Activated CD4-positive, alpha-beta T cell treated with anti-CD3 and anti-CD28 coated beads for 48 hours (primary cell): Measurements from ENCODE around the gene ZNF438.

Source experiments
- DNase-seq: peaks from one replicate; pipeline ENCODE4 v3.0.0-alpha.2; 2020

Gene ZNF438

DNA sequence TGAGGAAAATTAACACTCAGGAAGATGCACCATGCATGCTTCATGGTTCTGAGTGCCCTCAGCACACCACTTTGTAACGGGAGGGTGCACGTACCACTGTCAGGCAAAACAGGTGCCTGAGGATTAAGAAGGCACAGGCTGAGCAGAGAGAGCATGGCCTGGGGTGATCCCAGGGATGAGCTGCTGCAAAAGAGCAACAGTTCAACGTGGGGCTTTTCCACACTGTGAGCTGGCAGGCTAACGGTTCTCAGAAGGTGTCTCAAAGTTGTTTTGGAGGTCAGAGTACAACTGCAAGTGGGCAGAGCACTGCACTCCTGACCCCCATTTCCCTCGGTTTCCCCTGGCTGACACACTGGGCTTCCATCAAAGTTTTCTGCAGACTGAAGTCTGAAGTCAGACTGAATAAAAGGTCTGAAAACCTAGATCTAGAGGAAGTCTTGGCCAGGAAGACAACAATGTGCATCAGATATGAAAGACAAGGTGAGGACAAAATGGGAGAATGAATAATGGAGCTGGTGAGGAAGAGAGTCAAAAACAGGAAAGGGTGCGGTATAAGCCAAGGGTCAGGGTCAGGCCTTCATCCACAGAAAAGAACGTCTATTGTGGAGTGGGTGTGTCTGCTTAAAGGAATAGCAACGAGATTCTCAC, 20.5 kb downstream of the ZNF438 start:
- DNase-seq: no peak

DNA sequence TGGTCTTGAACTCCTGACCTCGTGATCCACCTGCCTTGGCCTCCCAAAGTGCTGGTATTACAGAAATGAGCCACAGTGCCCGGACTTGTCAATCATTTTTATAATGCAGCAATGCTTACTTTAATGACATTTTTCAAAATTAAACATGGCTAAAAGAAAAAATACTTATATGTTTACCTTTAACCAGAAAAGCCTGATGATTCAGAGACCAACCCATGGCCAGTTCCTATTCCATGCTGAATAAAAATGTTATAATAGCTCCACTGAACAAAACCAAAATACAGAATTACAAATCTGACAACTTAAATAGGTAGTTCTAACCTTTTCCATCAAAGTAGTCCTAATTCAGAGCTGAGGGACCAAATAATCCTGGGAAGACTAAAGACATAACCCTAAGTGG, 21.6 kb downstream of the ZNF438 start:
- no peak for DNase-seq

DNA sequence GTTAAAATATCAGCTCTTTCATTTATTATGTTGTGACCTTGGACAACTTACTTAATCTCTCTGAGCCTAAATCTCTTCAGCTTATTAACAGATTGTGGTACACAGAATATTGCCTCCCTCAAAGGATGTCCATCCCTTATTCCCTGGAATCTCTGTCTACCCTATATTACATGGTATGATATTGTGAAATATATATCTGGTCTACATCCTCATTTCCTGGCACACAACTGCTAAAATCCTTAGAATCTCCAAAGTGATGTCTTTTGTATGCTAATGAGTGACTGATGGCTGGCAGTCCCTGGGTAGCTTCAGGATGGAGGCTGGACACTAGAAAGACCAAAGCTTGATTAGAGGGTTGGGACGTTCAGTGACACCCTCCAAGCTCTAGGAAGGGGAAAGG, 25.8 kb downstream of the ZNF438 start:
- DNase-seq: no peak

DNA sequence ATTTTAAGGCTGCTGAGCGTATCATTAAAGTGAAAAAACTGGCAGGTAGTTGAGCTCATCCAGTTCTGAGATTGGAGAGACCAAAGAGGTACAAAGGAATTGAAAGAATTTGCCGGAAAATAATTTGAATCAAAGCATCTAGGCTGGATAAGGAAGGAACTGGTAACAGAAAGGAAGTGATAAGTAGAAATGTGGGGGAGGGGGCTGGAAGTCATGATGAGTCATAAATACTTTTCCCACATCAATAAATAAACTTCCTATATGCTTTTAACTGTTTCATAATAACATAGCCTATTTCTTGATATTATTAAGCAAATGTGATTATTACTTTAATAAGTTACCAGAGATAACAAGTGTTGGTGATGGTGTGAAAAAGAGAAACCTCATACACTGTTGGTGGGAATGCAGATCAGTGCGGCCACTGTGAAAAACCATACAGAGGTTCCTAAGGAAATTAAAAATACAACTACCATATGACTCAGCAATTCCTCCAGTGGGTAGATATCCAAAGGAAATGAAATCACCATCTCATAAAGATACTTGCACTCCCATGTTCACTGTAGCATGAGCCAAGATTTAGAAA, 27.0 kb downstream of the ZNF438 start:
- DNase-seq: no peak

DNA sequence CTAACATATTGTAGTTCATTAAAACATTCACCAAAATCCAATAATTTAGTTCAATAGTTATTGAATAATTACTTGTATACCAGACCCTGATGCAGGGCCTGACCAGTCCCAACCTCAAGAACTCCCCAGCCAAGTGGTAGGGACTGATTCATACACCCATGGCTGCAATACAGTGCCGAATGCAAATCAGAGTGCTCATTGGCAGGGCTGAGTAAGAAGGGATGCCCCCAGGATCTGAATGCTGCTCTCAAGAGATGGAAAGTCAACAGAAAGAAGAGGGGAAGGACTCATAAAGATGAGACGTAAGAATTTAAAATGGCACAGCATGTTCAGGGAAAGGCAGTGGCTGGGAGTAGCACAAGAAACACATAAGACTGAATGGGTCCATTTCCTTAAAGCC, 29.9 kb downstream of the ZNF438 start:
- no peak for DNase-seq

DNA sequence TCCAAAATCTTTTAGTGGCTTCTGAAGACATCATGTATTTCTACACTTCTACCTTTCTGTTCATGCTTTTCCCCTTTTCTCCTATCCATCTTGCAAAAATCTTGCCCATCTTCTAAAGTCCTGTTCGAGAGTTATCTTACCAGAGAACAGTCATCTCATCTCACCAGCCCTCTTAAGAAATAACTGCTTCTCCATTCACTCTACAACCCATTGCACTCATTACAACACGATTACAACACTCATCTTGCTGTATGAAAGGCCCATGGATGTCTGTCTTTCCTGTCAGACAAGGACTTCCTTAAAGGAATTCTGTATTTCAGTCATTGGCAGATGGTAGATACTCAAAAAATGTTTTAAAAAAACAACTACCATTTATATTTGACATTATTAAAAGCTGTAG, 30.8 kb downstream of the ZNF438 start:
- DNase-seq: no peak

DNA sequence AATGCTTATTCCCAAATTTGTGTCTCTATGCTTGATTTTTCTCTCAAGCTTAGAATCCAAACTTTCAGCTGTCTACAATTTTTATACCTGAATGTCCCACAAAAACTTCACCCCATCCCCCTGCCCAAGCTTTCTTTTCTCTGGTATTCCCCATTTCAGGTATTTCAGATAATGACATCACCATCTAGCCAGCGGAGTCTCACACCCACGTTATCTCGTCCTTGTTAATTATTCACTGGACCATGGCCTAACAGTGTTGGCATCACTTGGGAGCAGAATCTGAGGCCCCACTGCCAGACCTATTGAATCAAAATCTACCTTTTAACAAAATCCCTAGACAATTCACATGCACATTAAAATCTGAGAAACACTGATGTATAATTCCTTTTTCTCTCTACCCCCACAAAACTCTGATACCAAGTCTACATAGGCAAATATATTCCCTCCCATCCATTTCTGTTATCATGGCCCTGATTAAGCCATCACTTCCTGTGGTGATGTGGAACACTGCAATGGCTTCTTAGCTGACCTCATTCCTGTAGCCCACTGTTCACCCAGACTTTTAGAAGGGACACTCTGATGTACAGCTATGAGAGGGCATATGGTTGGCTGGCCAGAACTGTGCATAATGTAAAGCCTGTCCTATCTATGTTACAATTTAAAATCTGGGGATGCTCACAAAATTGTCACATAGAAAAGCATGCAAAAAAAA, 31.4 kb downstream of the ZNF438 start:
- DNase-seq: no peak

DNA sequence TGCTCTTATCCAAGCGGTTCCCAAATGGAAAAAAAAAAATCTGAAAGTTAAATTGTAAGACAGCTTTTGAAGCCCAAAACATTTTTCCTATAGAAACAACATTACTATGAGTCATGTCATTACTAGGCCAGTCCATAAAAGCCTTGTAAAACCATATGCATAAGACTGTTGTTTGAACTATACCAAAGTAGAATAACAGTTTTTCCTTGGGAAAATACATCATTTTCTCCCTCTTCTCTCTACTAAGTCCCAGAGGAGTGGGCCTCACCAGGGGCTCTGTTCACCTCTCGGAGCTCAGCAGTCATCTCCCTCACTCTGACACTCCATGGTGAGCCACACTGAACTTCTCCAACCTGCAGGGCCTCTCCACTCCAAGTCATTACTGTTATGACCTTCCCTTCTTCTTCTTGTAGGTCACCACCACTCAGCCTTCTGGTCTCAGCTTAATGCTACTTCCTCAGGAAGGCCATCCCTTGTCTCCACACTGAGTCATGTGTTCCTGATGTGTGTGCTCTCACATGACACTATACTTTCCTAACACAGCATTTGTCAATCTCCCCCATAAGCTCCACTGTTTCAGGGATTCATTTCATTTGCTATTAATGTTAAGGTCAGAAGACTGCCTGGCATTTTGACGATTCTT, 32.5 kb downstream of the ZNF438 start:
- peak; percentile 18 for DNase-seq

DNA sequence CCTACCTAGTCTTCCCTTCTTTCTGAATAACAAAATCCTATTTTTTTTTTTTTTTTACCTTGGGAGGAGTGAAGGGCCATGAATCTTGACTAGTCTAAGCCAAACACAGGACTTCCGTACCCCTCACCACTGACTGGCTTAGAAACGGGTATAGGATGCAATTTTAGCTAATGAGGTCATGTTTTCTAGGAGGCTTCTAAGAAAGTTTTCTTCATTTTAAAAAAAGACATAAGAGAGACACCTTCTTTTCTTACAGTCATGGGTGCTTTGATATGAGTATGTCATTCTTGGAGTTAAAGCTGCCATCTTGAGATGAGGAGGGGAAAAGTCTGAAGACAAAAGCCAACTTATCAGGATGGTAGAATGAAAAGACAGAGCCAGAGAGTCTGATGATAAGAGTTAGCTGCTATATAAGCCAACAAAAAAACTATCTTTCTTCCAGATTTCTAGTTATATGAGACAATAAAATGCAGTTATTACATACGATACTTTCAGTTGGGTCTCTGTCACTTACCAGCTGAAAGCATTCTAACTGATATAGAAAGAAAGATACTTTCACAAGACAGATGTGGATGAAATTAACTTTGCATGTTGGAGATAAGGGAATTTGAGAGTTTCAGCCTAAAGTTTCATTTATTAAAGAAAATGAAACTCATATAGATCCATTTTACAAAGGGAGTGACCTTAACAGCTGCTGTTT, 34.0 kb downstream of the ZNF438 start:
- DNase-seq: no peak

DNA sequence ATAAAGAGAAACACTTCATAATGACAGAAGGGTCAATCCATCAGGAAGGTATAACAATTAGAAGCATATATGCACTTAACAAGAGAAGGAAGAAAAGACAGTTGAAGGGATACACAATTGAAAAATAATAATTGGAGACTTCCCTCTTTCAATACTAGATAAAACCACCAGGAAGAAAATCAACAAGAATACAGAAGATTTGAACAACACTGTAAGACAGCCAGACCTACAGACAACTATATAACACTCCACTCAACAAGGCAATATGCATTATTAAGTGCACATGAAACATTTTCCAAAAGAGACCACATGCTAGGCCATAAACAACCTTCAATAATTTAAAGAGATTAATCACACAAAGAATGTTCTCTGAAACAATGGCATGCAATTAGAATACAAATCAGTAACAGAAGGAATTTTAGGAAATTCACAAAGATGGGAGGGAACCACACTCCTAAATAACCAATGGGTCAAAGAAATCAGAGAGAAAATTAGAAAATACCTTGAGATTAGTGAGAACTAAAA, 35.1 kb downstream of the ZNF438 start:
- no peak for DNase-seq

DNA sequence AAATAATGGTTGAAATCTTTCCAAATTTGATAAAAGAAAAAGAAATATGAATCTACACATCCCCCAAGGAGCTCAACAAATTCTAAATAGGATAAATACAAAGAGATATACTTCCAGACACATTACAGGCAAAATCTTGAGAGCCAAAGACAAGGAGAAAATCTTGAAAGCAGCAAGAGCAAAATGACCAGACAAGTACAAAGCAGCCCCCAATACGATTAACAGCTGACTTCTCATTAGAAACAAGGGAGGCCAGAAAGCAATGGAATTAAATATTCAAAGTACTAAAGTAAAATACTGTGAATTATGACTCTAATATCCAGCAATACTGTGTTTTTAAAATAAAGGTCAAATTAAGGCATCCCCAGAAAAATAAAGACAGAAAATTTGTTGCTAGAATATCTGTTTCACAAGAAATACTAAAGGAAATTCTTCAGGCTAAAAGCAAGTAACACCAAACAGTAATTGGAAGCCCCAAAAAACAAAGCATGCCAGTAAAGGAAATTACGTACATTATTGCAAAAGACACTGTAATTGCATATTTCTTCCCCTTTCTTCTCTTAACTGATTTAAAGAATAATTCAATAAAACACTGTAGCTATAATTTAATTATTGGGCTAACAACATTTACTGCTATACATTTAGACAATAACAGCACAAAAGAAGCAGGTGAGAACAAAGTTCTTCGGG, 36.4 kb downstream of the ZNF438 start:
- no peak for DNase-seq

DNA sequence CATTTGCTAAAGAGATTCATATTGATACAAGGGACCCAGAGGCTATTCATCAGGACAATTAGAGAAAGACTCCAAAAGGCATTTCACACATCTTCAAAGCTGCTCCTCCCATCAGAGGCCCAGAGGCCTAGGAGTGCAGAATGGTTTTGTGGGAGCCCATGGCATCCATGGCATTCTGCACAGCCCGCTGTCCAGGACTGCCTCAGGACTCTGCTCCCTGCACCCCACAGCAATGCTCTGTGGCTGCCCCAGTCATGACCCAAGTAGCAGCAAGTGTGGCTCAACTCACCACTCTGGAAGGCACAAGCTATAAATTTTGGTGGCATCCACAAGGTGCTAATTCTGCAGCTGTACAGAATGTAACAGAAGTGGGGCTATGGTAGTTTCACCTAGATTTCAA, 38.5 kb downstream of the ZNF438 start:
- DNase-seq: no peak

DNA sequence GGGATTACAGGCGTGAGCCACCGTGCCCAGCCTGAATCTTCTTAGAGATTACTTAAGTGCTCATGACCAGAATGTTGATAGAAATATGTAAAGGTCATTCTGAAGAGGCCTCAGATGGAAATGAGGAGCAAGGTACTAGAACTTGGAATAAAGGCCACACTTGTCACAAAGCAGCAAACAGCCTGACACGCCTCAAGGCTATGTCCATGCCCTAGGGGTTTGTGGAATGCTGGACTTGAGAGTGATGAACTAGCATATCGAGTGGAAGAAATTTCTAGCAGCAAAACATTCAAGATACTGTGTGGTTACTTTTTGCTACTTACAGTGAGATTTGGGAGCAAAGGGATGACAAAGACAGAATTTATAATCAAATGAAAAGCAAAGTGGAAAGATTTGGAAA, 39.0 kb downstream of the ZNF438 start:
- no peak for DNase-seq

DNA sequence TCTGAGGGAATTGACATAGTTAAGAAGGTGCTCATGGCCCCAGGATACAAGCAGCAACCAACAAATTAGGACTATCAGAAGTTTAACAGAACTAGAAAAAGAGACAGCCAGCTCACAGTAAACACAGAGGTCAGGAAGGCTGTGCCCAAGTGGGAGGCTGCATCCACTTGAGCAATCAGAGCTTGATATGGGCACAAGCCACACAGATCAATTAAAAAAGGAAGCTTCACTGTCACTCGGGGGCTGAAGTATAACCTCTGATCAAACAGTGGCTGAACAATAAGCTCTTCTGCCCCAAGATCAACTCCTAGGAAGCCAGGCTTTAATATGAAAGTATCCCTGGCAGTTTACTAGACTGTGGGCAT, 40.0 kb downstream of the ZNF438 start:
- no peak for DNase-seq

DNA sequence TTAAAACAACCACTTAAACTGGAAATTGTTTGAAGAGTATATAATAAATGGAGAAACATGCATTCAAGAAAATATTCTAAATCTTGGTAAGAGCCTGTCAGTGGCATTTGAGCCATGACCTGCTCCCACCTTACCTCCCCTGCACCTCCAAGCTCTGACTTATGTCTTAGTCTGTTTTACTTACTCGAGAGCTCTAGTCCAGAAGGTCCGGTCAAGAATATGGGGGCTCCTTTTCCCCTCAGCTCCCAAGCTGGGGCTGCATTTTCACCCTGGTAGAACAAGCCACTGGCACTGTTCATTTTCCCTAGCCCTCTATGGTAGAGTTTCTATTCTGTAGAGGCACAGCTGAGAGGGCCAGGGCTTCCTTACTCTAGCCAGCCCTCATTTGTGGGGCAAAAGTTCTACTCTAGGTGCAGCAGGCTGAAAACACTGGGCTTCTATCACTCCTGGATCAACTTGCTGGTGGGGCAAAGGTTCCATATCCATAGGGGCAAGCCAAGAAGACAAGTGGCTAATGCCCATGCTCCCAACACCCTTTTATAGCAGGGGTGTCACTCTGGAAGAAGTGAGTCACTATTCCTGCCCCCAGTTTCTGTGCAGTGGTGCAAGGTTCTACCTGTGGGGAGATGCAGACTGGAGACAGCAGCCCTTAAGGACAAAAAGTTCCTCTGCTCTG, 40.6 kb downstream of the ZNF438 start:
- DNase-seq: no peak

DNA sequence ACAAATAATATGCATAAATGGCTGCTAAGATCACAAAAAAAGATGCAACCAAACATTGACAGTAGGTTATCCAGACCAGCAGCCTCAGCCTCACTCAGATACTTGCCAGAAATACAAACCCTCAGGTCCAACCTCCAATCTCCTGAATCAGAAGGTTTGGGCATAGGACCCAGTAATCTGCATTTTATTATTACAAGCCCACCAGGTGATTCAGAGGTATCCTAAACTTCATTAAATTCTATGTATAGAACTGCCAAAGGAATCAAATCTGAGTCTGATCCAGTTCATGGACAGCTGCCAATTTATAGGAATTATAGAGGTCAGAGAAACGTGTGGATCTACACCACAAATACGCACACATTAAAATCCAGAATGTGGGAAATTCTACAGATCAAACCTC, 41.3 kb downstream of the ZNF438 start:
- DNase-seq: no peak

DNA sequence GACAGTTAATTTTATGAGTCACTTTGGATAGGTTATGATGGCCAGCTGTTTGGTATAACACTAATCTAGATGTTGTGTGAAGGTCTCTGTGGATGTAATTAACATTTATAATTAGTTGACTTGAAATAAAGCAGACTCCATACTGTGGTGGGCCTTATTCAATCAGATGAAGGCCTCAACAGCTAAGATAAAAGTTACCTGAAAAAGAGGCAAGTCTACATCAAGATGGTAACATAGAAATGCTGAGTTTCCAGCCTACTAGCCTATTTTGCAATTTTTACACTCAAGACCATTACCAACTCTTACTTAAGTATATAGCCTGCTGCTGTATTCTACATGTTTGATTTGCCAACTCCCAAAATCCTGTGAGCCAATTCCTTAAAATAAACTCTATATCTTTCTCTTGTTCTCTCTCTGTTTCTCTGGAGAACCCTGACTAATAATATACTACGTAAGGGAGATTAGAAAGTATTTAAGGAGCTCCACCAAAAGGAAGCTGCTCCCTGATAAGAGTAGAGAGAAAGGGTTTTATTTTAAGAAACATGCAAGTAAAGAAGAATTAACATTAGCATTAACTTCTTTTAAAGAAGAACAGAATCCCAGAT, 42.7 kb downstream of the ZNF438 start:
- no peak for DNase-seq

DNA sequence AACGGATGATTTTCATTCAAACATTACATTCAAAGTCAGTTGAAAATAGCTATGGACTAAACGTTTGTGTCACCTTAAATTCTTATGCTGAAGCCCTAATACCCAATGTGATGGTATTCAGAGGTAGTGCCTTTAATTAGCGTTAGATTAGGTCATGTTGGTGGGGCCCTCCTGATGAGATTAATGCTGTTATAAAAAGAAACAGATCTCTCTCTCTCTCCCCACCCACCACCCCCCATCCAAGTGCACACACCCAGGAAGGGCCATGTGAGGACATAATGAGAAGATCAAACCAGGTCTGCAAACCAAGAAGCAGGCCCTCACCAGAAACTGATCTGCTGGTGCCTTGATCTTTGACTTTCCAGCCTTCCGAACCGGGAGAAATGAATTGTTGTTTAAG, 44.2 kb downstream of the ZNF438 start:
- no peak for DNase-seq

DNA sequence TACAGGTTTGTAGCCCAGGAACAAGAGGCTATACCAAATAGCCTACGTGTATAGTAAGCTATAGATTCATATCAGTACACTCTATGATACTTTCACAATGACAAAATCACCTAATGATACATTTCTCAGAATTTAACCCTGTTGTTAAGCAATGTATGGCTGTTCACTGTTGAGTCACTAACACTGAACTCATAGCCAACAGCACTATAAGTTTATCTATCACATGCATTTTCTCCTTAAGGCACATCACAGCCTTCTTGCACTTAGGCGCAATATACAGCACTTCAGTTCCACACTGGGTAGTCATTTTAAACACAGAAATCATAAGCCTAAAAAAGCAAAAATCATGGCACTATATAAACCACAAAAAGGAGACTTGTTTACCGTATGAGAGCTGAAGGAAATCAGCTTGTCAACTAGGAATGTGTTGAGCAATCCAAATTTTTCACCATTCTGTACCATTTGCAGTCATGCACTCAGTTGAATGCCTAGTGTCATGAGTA, 45.6 kb downstream of the ZNF438 start:
- DNase-seq: no peak

DNA sequence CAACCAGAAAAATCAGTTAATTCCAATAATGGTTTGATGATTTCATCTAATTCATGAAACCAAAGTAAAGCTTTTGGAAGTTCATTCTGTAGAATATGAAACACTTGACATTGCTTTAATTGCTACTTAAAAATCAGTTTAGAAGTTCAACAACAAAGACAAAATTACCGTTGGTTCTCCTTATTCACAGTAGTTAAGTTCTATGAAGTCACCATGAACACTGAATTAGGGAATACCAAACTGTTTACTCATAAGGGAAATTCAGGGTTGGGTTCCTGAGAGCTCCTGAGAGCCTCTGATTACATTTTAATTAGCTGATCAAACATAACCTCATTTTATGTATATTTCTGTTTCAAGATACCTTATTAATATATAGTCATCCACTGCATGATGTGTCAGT, 46.2 kb downstream of the ZNF438 start:
- no peak for DNase-seq

DNA sequence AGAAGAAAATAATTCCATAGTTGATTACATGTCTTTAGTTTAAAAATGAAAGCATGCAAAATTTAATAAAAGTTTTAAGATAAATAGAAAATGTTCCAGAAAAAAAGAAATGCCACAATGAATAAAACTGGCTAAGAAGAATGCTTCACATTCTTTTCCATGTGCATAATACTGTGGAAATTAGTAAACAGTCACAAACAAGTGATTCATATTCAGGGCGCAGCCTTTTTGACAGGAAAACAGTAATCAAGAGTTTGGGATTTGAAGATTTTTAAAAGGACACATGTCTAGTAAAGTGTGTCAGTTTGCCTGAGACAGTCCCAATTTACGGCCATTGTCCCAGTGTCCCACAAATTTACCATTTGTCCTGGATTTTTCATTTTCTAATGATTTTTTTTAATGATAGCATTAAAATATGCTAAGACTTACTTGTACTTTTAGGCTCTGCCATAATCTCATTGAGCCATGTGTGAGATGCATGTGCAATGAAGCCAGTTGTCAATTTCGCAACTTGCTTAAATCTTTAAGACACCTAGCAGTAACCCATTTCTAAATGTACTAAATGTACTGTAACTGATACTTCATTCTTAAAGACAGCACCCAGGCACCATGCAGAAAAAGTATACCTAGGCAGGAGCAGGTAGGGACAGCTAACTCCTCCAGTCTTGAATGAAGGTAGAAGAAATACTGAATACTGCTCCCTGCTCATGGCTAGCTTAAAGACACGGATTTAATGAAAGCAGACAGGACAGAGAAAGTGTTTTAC, 46.9 kb downstream of the ZNF438 start:
- no peak for DNase-seq
